Gastroesophageal sphincter (tissue), 4 donors: ENCODE measurements around the gene IQSEC3. TPM values are rescaled to one million over a fixed set of nuclear protein-coding genes. Genes with fewer than 3 reads are reported as not detected.

Source experiments
- ATAC-seq: fragments of 150-250 bp; one replicate; pipeline ENCODE4 v1.9.1; 2016; ENCODE audit warnings: mild to moderate bottlenecking, moderate library complexity
- H3K27ac ChIP-seq, 4 donors: fragments of 200-600 bp; sonication (generic) in 3 of 4; 1 replicate in 3 of 4; 2 replicates in 1 of 4; pipeline ENCODE4 v1.5.1; 2016 to 2019
- H3K27me3 ChIP-seq: fragments of 200-600 bp; sonication (generic); one replicate; pipeline ENCODE4 v1.5.1; 2019
- H3K36me3 ChIP-seq, 2 donors: fragments of 200-600 bp; sonication (generic); one replicate each; pipeline ENCODE4 v1.5.1; 2019; ENCODE audit warnings: control low read depth in 1 of 2
- H3K4me1 ChIP-seq, 3 donors: fragments of 200-600 bp; sonication (generic); 1 replicate in 2 of 3; 2 replicates in 1 of 3; pipeline ENCODE4 v1.5.1; 2016 to 2019; ENCODE audit warnings: control low read depth in 2 of 3
- H3K4me3 ChIP-seq, 2 donors: fragments of 200-600 bp; sonication (generic); one replicate each; pipeline ENCODE4 v1.5.1; 2019; ENCODE audit warnings: mild to moderate bottlenecking in 1 of 2, moderate library complexity in 1 of 2
- H3K9me3 ChIP-seq, 3 donors: fragments of 200-600 bp; sonication (generic); one replicate each; pipeline ENCODE4 v1.5.1; 2017 to 2019; ENCODE audit warnings: control low read depth in 2 of 3
- CTCF ChIP-seq, 4 experiments: fragments of 200-600 bp in 2 of 4; fragments of 450-650 bp in 2 of 4; sonication (generic) in 1 of 4; IDR thresholded peaks; one replicate each; pipeline ENCODE4 v1.5.1; 2017 to 2019; ENCODE audit warnings: antibody characterized with exemption in 4 of 4, mild to moderate bottlenecking in 2 of 4, moderate library complexity in 2 of 4
- EP300 ChIP-seq: sonication (generic); formaldehyde crosslinking; IDR thresholded peaks from one replicate; pipeline ENCODE4 v1.6.1; 2017; ENCODE audit warnings: antibody characterized with exemption, mild to moderate bottlenecking
- POLR2A ChIP-seq, 2 donors: fragments of 450-650 bp; IDR thresholded peaks; one replicate each; pipeline ENCODE4 v1.6.1; 2017; ENCODE audit warnings: antibody characterized with exemption in 2 of 2, mild to moderate bottlenecking in 2 of 2, moderate library complexity in 1 of 2
- POLR2AphosphoS5 ChIP-seq: sonication (generic); formaldehyde crosslinking; IDR thresholded peaks from one replicate; pipeline ENCODE4 v1.6.1; 2017; ENCODE audit warnings: antibody characterized with exemption
- WGBS, 2 donors: methylation state at CpG; one replicate each; pipeline ENCODE4 v1.1.5; 2018; ENCODE audit warnings: low coverage in 1 of 2; 5-methylcytosine and 5-hydroxymethylcytosine counted together
- total RNA-seq, 4 donors: library from RNA; depleted of rRNA; stranded (reverse); fragments of >200 nt; gene quantifications; one replicate each; pipeline ENCODE4 v1.1.0, GENCODE V29; 2016

IQSEC3 gene
- total RNA-seq, 4 donors from 2014 or later, result 0.07 to 2.4 (median 0.57) TPM

GRCh38 chr12:209851-210250, 143.3 kb downstream of the IQSEC3 start:
- Histone ChIP-seq H3K36me3 (no peaks in the 10 kb centered on the region), H3K4me1 (peaks cover 0 to 9% (median 0%) of the 10 kb centered on the region in 3 donors), H3K27me3 (peaks cover 97% of the 10 kb centered on the region), H3K27ac (no peak overlapping the region), H3K4me3 (no peak overlapping the region), H3K9me3 (no peaks in the 10 kb centered on the region)
- no peak for ATAC-seq
- TF ChIP-seq EP300 (no peak), CTCF (IDR thresholded peaks at IDR 0.05) (no peak), POLR2AphosphoS5 (no peak), POLR2A (IDR thresholded peaks at IDR 0.05) (no peak)
- WGBS, 2 donors, result 83 to 100% methylated on average over 2 to 6 of the region's 12 CpGs

- TF ChIP-seq CTCF (IDR thresholded peaks at IDR 0.05), result no peak
- no peak for TF ChIP-seq POLR2A (IDR thresholded peaks at IDR 0.05)
- TF ChIP-seq EP300, result no peak
- TF ChIP-seq POLR2AphosphoS5, result no peak
- peaks cover 0 to 9% (median 0%) of the 10 kb centered on the region in 3 donors for H3K4me1 ChIP-seq
- ATAC-seq, result no peak
- no peak overlapping the region for H3K27ac ChIP-seq
- peaks cover 97% of the 10 kb centered on the region for H3K27me3 ChIP-seq
- no peaks in the 10 kb centered on the region for H3K9me3 ChIP-seq
- no peak overlapping the region for H3K4me3 ChIP-seq
- H3K36me3 ChIP-seq, result no peaks in the 10 kb centered on the region
- 38 to 59% methylated on average over 8 to 12 of the region's 16 CpGs for WGBS, 2 donors
Measured at GRCh38 chr12:210277-211141, 143.9 kb downstream of the IQSEC3 start.

GRCh38 chr12:211142-211465, 144.5 kb downstream of the IQSEC3 start:
- 95% methylated on average over 2 of the region's 3 CpGs; no CpG with 5 or more reads in 1 of the 2 donors for WGBS, 2 donors
- no peak for ATAC-seq
- TF ChIP-seq CTCF (IDR thresholded peaks at IDR 0.05), result no peak
- no peak for TF ChIP-seq POLR2A (IDR thresholded peaks at IDR 0.05)
- TF ChIP-seq EP300, result no peak
- TF ChIP-seq POLR2AphosphoS5, result no peak

GRCh38 chr12:211639-212414, 145.3 kb downstream of the IQSEC3 start:
- no peak for ATAC-seq
- TF ChIP-seq POLR2A (IDR thresholded peaks at IDR 0.05) (no peak), CTCF (IDR thresholded peaks at IDR 0.05) (no peak), POLR2AphosphoS5 (no peak), EP300 (no peak)
- Histone ChIP-seq H3K4me3 (no peak overlapping the region), H3K27ac (no peak overlapping the region), H3K36me3 (no peaks in the 10 kb centered on the region), H3K4me1 (peaks cover 0 to 9% (median 0%) of the 10 kb centered on the region in 3 donors), H3K9me3 (no peaks in the 10 kb centered on the region), H3K27me3 (peaks cover 91% of the 10 kb centered on the region)
- 86 to 87% methylated on average over 7 to 9 of the region's 16 CpGs for whole genome bisulfite sequencing, 2 donors

More at GRCh38 chr12:211142-211465, 144.5 kb downstream of the IQSEC3 start:
- Histone ChIP-seq H3K36me3 (no peaks in the 10 kb centered on the region), H3K27me3 (peaks cover 93% of the 10 kb centered on the region), H3K9me3 (no peaks in the 10 kb centered on the region), H3K4me3 (no peak overlapping the region), H3K4me1 (peaks cover 0 to 9% (median 0%) of the 10 kb centered on the region in 3 donors), H3K27ac (no peak overlapping the region)
